IMR-90 (cell line): ENCODE data around the gene RABGGTA. TPM values are rescaled to one million over a fixed set of nuclear protein-coding genes. Genes with fewer than 3 reads are reported as not detected.

ENCODE experiments used
- ATAC-seq: fragments of 200-7000 bp; cut with Tn5 transposase; 2 replicates; pipeline ENCODE4 v1.9.1; 2020; ENCODE audit warnings: low read depth, mild to moderate bottlenecking, moderate library complexity
- BruUV-seq: library from RNA; stranded (reverse); fragments of 400-500 nt; replicated peaks from 2 replicates; lab custom pipeline; 2021; lab: Mats Ljungman, UMichigan
- CTCF ChIA-PET: fragments of 300-600 bp; formaldehyde crosslinking; extraction: SDS; loops from one replicate; lab custom pipeline; 2021; ENCODE audit warnings: antibody characterized with exemption; lab: Yijun Ruan, JAX
- POLR2A ChIA-PET: fragments of 300-600 bp; sonication (Branson Sonifier 250); formaldehyde crosslinking; loops from one replicate; lab custom pipeline; 2022; ENCODE audit warnings: antibody characterized with exemption; ENCODE audit not compliant: unreplicated experiment; lab: Charles Lee
- DNase-seq: peaks from one replicate; pipeline ENCODE4 v3.0.0; 2013
- H2AFZ ChIP-seq: replicated peaks from 2 replicates; pipeline ENCODE3; 2013; ENCODE audit warnings: low read length, mild to moderate bottlenecking; ENCODE audit not compliant: poor library complexity
- H2AK5ac ChIP-seq: 2 replicates; pipeline ENCODE4 v1.6.1; 2013; ENCODE audit warnings: low read depth, low read length, inconsistent platforms
- H2AK9ac ChIP-seq: replicated peaks from 2 replicates; pipeline ENCODE3; 2013; ENCODE audit warnings: mild to moderate bottlenecking, low read depth, low read length, moderate library complexity; ENCODE audit not compliant: poor library complexity
- H2BK120ac ChIP-seq: 2 replicates; pipeline ENCODE4 v1.6.1; 2013; ENCODE audit warnings: low read depth, low read length, inconsistent platforms
- H2BK15ac ChIP-seq: 3 replicates; pipeline ENCODE4 v1.6.1; 2013; ENCODE audit warnings: low read depth, low read length, inconsistent platforms
- H2BK20ac ChIP-seq: 2 replicates; pipeline ENCODE4 v1.6.1; 2013; ENCODE audit warnings: low read depth, mild to moderate bottlenecking, inconsistent platforms, low read length, moderate library complexity
- H2BK5ac ChIP-seq: 2 replicates; pipeline ENCODE4 v1.6.1; 2013; ENCODE audit warnings: mild to moderate bottlenecking, low read depth, low read length, inconsistent platforms; ENCODE audit not compliant: poor library complexity, severe bottlenecking
- H3K14ac ChIP-seq: replicated peaks from 2 replicates; pipeline ENCODE4 v1.6.1; 2013; ENCODE audit warnings: low read depth, low read length, inconsistent platforms
- H3K18ac ChIP-seq: 2 replicates; pipeline ENCODE4 v1.6.1; 2013; ENCODE audit warnings: low read depth, low read length, control low read depth
- H3K23ac ChIP-seq: 2 replicates; pipeline ENCODE4 v1.6.1; 2013; ENCODE audit warnings: low read depth, low read length, inconsistent platforms
- H3K27ac ChIP-seq: 2 replicates; pipeline ENCODE4 v1.5.1; 2013; ENCODE audit warnings: mild to moderate bottlenecking, control low read depth, low read length; ENCODE audit not compliant: insufficient read depth
- H3K27me3 ChIP-seq: 2 replicates; pipeline ENCODE4 v1.6.1; 2013; ENCODE audit warnings: low read length; ENCODE audit not compliant: control insufficient read depth, insufficient read depth
- H3K36me3 ChIP-seq: 2 replicates; pipeline ENCODE4 v1.6.1; 2013; ENCODE audit warnings: low read length, mixed read lengths; ENCODE audit not compliant: control insufficient read depth, insufficient read depth
- H3K4ac ChIP-seq: 2 replicates; pipeline ENCODE4 v1.6.1; 2013; ENCODE audit warnings: low read depth, low read length, inconsistent platforms
- H3K4me1 ChIP-seq: 2 replicates; pipeline ENCODE4 v1.6.1; 2013; ENCODE audit warnings: low read length, mixed read lengths; ENCODE audit not compliant: control insufficient read depth, insufficient read depth
- H3K4me2 ChIP-seq: 2 replicates; pipeline ENCODE4 v1.6.1; 2013; ENCODE audit warnings: low read depth, mild to moderate bottlenecking, control low read depth, low read length, moderate library complexity
- H3K4me3 ChIP-seq: 2 replicates; pipeline ENCODE4 v1.5.1; 2013; ENCODE audit warnings: low read depth, mild to moderate bottlenecking, control low read depth, low read length, moderate library complexity; ENCODE audit not compliant: insufficient read depth
- H3K56ac ChIP-seq: 2 replicates; pipeline ENCODE4 v1.6.1; 2013; ENCODE audit warnings: low read length, inconsistent platforms; ENCODE audit not compliant: insufficient read depth; ENCODE audit errors: extremely low read depth
- H3K79me1 ChIP-seq, 2 experiments: 2 replicates each; pipeline ENCODE4 v1.6.1; 2013; ENCODE audit warnings: low read length in 2 of 2, inconsistent platforms in 1 of 2, low read depth in 1 of 2
- H3K9ac ChIP-seq: 2 replicates; pipeline ENCODE4 v1.6.1; 2013; ENCODE audit warnings: low read depth, low read length, control low read depth
- H3K9me1 ChIP-seq: 2 replicates; pipeline ENCODE4 v1.6.1; 2013; ENCODE audit warnings: low read length, inconsistent platforms; ENCODE audit not compliant: insufficient read depth
- H3K9me3 ChIP-seq: 2 replicates; pipeline ENCODE4 v1.6.1; 2013; ENCODE audit warnings: low read length; ENCODE audit not compliant: control insufficient read depth, insufficient read depth
- H4K20me1 ChIP-seq: 2 replicates; pipeline ENCODE4 v1.6.1; 2013; ENCODE audit warnings: low read length, inconsistent platforms; ENCODE audit not compliant: insufficient read depth
- H4K5ac ChIP-seq: 2 replicates; pipeline ENCODE4 v1.6.1; 2013; ENCODE audit warnings: mild to moderate bottlenecking, low read depth, low read length, control low read depth
- H4K8ac ChIP-seq, 2 experiments: 2 replicates each; pipeline ENCODE4 v1.6.1; 2013; ENCODE audit warnings: low read depth in 2 of 2, low read length in 2 of 2, control low read depth in 1 of 2, inconsistent platforms in 1 of 2
- H4K91ac ChIP-seq: 2 replicates; pipeline ENCODE4 v1.6.1; 2013; ENCODE audit warnings: low read depth, low read length, inconsistent platforms; ENCODE audit not compliant: insufficient read depth
- CEBPB ChIP-seq: IDR thresholded peaks from 2 replicates; pipeline ENCODE4 v1.6.1; 2012; ENCODE audit warnings: low read depth, low read length, improper control_type of control experiment
- MAFK ChIP-seq: IDR thresholded peaks from 2 replicates; pipeline ENCODE4 v1.6.1; 2012; ENCODE audit warnings: low read depth, low read length, improper control_type of control experiment
- MAZ ChIP-seq: IDR thresholded peaks from 2 replicates; pipeline ENCODE4 v1.6.1; 2012; ENCODE audit warnings: low read depth, mild to moderate bottlenecking, low read length, improper control_type of control experiment, moderate library complexity, borderline replicate concordance
- MXI1 ChIP-seq: IDR thresholded peaks from 2 replicates; pipeline ENCODE4 v1.6.1; 2012; ENCODE audit warnings: low read depth, mild to moderate bottlenecking, low read length, moderate library complexity, borderline replicate concordance
- NFE2L2 ChIP-seq: fragments of 150-350 bp; IDR thresholded peaks from 2 replicates; pipeline ENCODE4 v1.6.1; 2016; ENCODE audit warnings: low read depth, mild to moderate bottlenecking, low read length
- POLR2A ChIP-seq: IDR thresholded peaks from 2 replicates; pipeline ENCODE4 v1.6.1; 2012; ENCODE audit warnings: mild to moderate bottlenecking, low read depth, low read length
- RCOR1 ChIP-seq: IDR thresholded peaks from 2 replicates; pipeline ENCODE4 v1.6.1; 2012; ENCODE audit warnings: mild to moderate bottlenecking, low read length, improper control_type of control experiment; ENCODE audit not compliant: insufficient replicate concordance
- RFX5 ChIP-seq: IDR thresholded peaks from 2 replicates; pipeline ENCODE4 v1.8.0; 2012; ENCODE audit warnings: low read depth, mild to moderate bottlenecking, low read length, moderate library complexity
- SMC3 ChIP-seq: fragments of 150-350 bp; IDR thresholded peaks from 2 replicates; pipeline ENCODE4 v1.6.1; 2016; ENCODE audit warnings: low read depth, mild to moderate bottlenecking, antibody characterized with exemption, low read length, moderate library complexity
- WGBS, 2 experiments: methylation state at CpG; one replicate each; pipeline versions ENCODE4 v1.1.5 to v1.1.7; 2013; ENCODE audit warnings: missing lambda C conversion rate in 2 of 2; ENCODE audit not compliant: insufficient read length in 1 of 2; ENCODE audit errors: extremely low coverage in 2 of 2; 5-methylcytosine and 5-hydroxymethylcytosine counted together
- dilution Hi-C: fragments of 300-500 bp; cut with HindIII; formaldehyde crosslinking; loops from one replicate; pipeline ENCODE4 v1.14.3; 2018; ENCODE audit warnings: low sequenced_read_pairs; ENCODE audit not compliant: unreplicated experiment
- in situ Hi-C: fragments of 300-500 bp; cut with MboI; formaldehyde crosslinking; loops from 3 replicates; pipeline ENCODE4 v1.14.3; 2019; ENCODE audit warnings: low sequenced_read_pairs, inconsistent platforms, mixed read lengths
- intact Hi-C: fragments of 100-400 bp; cut with micrococcal nuclease; formaldehyde crosslinking; loops from 2 replicates; pipeline ENCODE4 v1.10.0; 2022
- polyA plus RNA-seq, 3 experiments: library from polyadenylated mRNA; depleted of rRNA; stranded (reverse); fragments of >200 nt; gene quantifications; 2 replicates each; pipeline ENCODE4 v1.2.3, GENCODE V29; 2012; ENCODE audit warnings: low replicate concordance in 1 of 3
- total RNA-seq: library from RNA; depleted of rRNA; stranded (reverse); fragments of >200 nt; gene quantifications from 2 replicates; pipeline ENCODE4 v1.2.3, GENCODE V29; 2012
- TF ChIP-seq, protein P1 (sequence below): fragments of 150-350 bp; IDR thresholded peaks from 2 replicates; pipeline ENCODE4 v1.6.1; 2016; ENCODE audit warnings: low read depth, mild to moderate bottlenecking, low read length, moderate library complexity, borderline replicate concordance
- TF ChIP-seq, protein P2 (sequence below): fragments of 150-350 bp; IDR thresholded peaks from 2 replicates; pipeline ENCODE4 v1.6.1; 2017; ENCODE audit warnings: mild to moderate bottlenecking, antibody characterized with exemption, low read length, low read depth
- TF ChIP-seq, protein P3 (sequence below): conservative IDR thresholded peaks from 2 replicates; pipeline ENCODE4 v1.5.1; 2012; ENCODE audit warnings: mild to moderate bottlenecking, low read depth, low read length, improper control_type of control experiment

The RABGGTA gene
- total and polyA plus RNA-seq, 2 of the 4 experiments (the other 2 are of a cell fraction) = 25.6 to 55.6 TPM

DNA sequence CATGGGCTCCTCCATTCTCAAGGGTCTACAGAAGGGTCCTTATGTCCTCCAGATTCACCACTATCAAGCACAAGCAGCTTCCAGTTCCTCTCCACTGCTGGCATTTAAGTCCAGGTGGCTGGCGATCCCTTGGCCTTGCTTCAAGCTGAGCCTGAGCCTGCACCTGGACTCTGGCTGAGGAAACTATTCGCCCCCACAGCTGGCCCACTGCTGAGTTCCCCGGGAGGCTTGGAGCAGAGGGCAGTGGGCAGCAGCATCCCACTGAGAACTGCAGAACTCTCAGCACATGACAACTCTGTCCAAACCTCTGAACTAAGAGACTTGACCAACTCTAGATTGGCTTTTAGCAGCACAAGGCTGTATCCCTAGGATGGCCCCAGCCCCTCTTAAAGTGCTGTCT, 11.3 kb upstream of the RABGGTA start:
- intact Hi-C loops (no loop called here), in situ Hi-C loops (no loop called here), dilution Hi-C loops (no loop called here)
- ChIA-PET CTCF (interaction anchor here (0.9 kb wide), 1 partner anchor 12 kb away, joined by 3 read pairs; no protein-coding TSS in a partner anchor), POLR2A (no interaction called here)
- BruUV-seq = no TSS peak
- Histone ChIP-seq H2BK20ac (no peak overlapping the region), H3K4me2 (no peak overlapping the region), H3K9ac (no peak overlapping the region), H2AK5ac (no peak overlapping the region), H4K5ac (no peak overlapping the region), H4K8ac (no peak overlapping the region), H3K36me3 (no peaks in the 10 kb centered on the region), H3K18ac (no peak overlapping the region), H2AK9ac (no peak overlapping the region), H3K9me3 (no peaks in the 10 kb centered on the region), H2BK15ac (no peak overlapping the region), H3K23ac (no peak overlapping the region), H2AFZ (no peak overlapping the region), H2BK5ac (no peak overlapping the region), H3K4ac (no peak overlapping the region), H3K14ac (no peak overlapping the region), H3K4me3 (no peak overlapping the region), H3K79me1 (peaks cover 0 to 11% of the 10 kb centered on the region in 2 experiments; a peak in 3 of 4 replicates), H3K27me3 (no peaks in the 10 kb centered on the region), H2BK120ac (no peak overlapping the region), H4K91ac (no peak overlapping the region), H3K4me1 (no peaks in the 10 kb centered on the region; the same call in 1 of the 2 replicates), H3K27ac (no peak overlapping the region), H3K9me1 (no peaks in the 10 kb centered on the region; the same call in 1 of the 2 replicates), H3K56ac (no peak overlapping the region), H4K20me1 (no peaks in the 10 kb centered on the region; the same call in 1 of the 2 replicates)
- TF ChIP-seq, protein P1, sequence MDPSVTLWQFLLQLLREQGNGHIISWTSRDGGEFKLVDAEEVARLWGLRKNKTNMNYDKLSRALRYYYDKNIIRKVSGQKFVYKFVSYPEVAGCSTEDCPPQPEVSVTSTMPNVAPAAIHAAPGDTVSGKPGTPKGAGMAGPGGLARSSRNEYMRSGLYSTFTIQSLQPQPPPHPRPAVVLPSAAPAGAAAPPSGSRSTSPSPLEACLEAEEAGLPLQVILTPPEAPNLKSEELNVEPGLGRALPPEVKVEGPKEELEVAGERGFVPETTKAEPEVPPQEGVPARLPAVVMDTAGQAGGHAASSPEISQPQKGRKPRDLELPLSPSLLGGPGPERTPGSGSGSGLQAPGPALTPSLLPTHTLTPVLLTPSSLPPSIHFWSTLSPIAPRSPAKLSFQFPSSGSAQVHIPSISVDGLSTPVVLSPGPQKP = no peak
- TF ChIP-seq CEBPB = no peak
- no peak for TF ChIP-seq RCOR1
- TF ChIP-seq RFX5 = no peak
- no peak for TF ChIP-seq MAZ
- TF ChIP-seq SMC3 = no peak
- TF ChIP-seq, protein P2, sequence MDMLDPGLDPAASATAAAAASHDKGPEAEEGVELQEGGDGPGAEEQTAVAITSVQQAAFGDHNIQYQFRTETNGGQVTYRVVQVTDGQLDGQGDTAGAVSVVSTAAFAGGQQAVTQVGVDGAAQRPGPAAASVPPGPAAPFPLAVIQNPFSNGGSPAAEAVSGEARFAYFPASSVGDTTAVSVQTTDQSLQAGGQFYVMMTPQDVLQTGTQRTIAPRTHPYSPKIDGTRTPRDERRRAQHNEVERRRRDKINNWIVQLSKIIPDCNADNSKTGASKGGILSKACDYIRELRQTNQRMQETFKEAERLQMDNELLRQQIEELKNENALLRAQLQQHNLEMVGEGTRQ = no peak
- no peak for TF ChIP-seq MXI1
- TF ChIP-seq NFE2L2 = no peak
- no peak for TF ChIP-seq POLR2A
- TF ChIP-seq MAFK = no peak
- TF ChIP-seq, protein P3, sequence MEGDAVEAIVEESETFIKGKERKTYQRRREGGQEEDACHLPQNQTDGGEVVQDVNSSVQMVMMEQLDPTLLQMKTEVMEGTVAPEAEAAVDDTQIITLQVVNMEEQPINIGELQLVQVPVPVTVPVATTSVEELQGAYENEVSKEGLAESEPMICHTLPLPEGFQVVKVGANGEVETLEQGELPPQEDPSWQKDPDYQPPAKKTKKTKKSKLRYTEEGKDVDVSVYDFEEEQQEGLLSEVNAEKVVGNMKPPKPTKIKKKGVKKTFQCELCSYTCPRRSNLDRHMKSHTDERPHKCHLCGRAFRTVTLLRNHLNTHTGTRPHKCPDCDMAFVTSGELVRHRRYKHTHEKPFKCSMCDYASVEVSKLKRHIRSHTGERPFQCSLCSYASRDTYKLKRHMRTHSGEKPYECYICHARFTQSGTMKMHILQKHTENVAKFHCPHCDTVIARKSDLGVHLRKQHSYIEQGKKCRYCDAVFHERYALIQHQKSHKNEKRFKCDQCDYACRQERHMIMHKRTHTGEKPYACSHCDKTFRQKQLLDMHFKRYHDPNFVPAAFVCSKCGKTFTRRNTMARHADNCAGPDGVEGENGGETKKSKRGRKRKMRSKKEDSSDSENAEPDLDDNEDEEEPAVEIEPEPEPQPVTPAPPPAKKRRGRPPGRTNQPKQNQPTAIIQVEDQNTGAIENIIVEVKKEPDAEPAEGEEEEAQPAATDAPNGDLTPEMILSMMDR = no peak
- ATAC-seq (no peak), DNase-seq (no peak)
- WGBS, 2 experiments = 79% methylated on average over 3 of the region's 3 CpGs; no CpG with 5 or more reads in 1 of the 2 experiments
